ENCODE data around the gene SOD1. TPM values are rescaled to one million over a fixed set of nuclear protein-coding genes. Genes with fewer than 3 reads are reported as not detected.
A peak's percentile ranks its signal among the peaks of the same experiment; 100 is the strongest.
"Not testable (repeated sequence)": the region's sequence is repeated elsewhere in the genome, so short reads cannot be mapped to it uniquely, and the experiment has no call there.

The SOD1 gene
- total RNA-seq, 1 donor from 2014 or later, result 162 TPM

- intact Hi-C loops (cut with DNase I), result no loop called here
- no peaks in the 10 kb centered on the region for H3K36me3 ChIP-seq
- DNase-seq (ENCODE audit: extremely low spot score in 2 of 2), result no peak
- TF ChIP-seq POLR2A (IDR thresholded peaks at IDR 0.05) (no peak), CTCF (IDR thresholded peaks at IDR 0.05) (no peak), POLR2AphosphoS5 (IDR thresholded peaks at IDR 0.05; ENCODE audit: insufficient read depth in 1 of 2, low read depth in 1 of 2) (peak in 1 of 2 donors; percentile 74)
- H3K4me3 ChIP-seq, result no peak overlapping the region
- no peak overlapping the region for H3K27ac ChIP-seq
- no peaks in the 10 kb centered on the region for H3K27me3 ChIP-seq
- no peaks in the 10 kb centered on the region for H3K4me1 ChIP-seq
- H3K9me3 ChIP-seq, result no peaks in the 10 kb centered on the region
Measured at GRCh38 chr21:31629972-31630711, 29.4 kb upstream of the SOD1 start.

GRCh38 chr21:31631881-31632280 lies 27.6 kb upstream of the SOD1 start:
- DNase-seq (ENCODE audit: extremely low spot score in 2 of 2); intact Hi-C loops (cut with DNase I): not testable (repeated sequence)

GRCh38 chr21:31634993-31635392 lies 24.5 kb upstream of the SOD1 start:
- H3K9me3 ChIP-seq, result no peaks in the 10 kb centered on the region
- no peak for TF ChIP-seq POLR2A (IDR thresholded peaks at IDR 0.05)
- no peak for TF ChIP-seq POLR2AphosphoS5 (IDR thresholded peaks at IDR 0.05; ENCODE audit: insufficient read depth in 1 of 2, low read depth in 1 of 2)
- TF ChIP-seq CTCF (IDR thresholded peaks at IDR 0.05), result no peak
- H3K36me3 ChIP-seq, result no peaks in the 10 kb centered on the region
- H3K4me3 ChIP-seq, result no peak overlapping the region
- H3K4me1 ChIP-seq, result no peaks in the 10 kb centered on the region
- H3K27ac ChIP-seq, result no peak overlapping the region
- intact Hi-C loops (cut with DNase I), result no loop called here
- H3K27me3 ChIP-seq, result no peaks in the 10 kb centered on the region
- DNase-seq (ENCODE audit: extremely low spot score in 2 of 2), result no peak

More at GRCh38 chr21:31631881-31632280, 27.6 kb upstream of the SOD1 start:
- not testable (repeated sequence) for H3K27ac ChIP-seq, H3K4me3 ChIP-seq, H3K9me3 ChIP-seq, H3K27me3 ChIP-seq, H3K4me1 ChIP-seq, H3K36me3 ChIP-seq

- Histone ChIP-seq H3K27me3 (no peaks in the 10 kb centered on the region), H3K4me1 (no peaks in the 10 kb centered on the region), H3K27ac (no peak overlapping the region), H3K4me3 (no peak overlapping the region), H3K9me3 (no peaks in the 10 kb centered on the region), H3K36me3 (no peaks in the 10 kb centered on the region)
- no peak for TF ChIP-seq CTCF (IDR thresholded peaks at IDR 0.05)
- no peak for DNase-seq (ENCODE audit: extremely low spot score in 2 of 2)
- intact Hi-C loops (cut with DNase I), result no loop called here
Measured at GRCh38 chr21:31636874-31637273, 22.6 kb upstream of the SOD1 start.

GRCh38 chr21:31641416-31641922 lies 18.0 kb upstream of the SOD1 start:
- intact Hi-C loops (cut with DNase I), result no loop called here
- DNase-seq (ENCODE audit: extremely low spot score in 2 of 2), result no peak

More at GRCh38 chr21:31641416-31641922, 18.0 kb upstream of the SOD1 start:
- no peak overlapping the region for H3K27ac ChIP-seq
- H3K4me3 ChIP-seq, result no peak overlapping the region
- TF ChIP-seq POLR2AphosphoS5 (IDR thresholded peaks at IDR 0.05; ENCODE audit: insufficient read depth in 1 of 2, low read depth in 1 of 2), result no peak
- TF ChIP-seq POLR2A (IDR thresholded peaks at IDR 0.05), result no peak
- TF ChIP-seq CTCF (IDR thresholded peaks at IDR 0.05), result no peak
- H3K36me3 ChIP-seq, result no peaks in the 10 kb centered on the region
- no peaks in the 10 kb centered on the region for H3K4me1 ChIP-seq
- no peaks in the 10 kb centered on the region for H3K9me3 ChIP-seq
- H3K27me3 ChIP-seq, result no peaks in the 10 kb centered on the region

All from vagina (tissue), 2 donors.